Measurements from ENCODE around the gene TRIM69.

- TF ChIP-seq CTCF (IDR thresholded peaks at IDR 0.05) = no peak
- TF ChIP-seq POLR2A (IDR thresholded peaks at IDR 0.05; ENCODE audit: low read depth) = no peak
Observed at GRCh38 chr15:44779761-44780160, 43.4 kb downstream of the TRIM69 start.
